ENCODE data around the gene PACS2.

DNA sequence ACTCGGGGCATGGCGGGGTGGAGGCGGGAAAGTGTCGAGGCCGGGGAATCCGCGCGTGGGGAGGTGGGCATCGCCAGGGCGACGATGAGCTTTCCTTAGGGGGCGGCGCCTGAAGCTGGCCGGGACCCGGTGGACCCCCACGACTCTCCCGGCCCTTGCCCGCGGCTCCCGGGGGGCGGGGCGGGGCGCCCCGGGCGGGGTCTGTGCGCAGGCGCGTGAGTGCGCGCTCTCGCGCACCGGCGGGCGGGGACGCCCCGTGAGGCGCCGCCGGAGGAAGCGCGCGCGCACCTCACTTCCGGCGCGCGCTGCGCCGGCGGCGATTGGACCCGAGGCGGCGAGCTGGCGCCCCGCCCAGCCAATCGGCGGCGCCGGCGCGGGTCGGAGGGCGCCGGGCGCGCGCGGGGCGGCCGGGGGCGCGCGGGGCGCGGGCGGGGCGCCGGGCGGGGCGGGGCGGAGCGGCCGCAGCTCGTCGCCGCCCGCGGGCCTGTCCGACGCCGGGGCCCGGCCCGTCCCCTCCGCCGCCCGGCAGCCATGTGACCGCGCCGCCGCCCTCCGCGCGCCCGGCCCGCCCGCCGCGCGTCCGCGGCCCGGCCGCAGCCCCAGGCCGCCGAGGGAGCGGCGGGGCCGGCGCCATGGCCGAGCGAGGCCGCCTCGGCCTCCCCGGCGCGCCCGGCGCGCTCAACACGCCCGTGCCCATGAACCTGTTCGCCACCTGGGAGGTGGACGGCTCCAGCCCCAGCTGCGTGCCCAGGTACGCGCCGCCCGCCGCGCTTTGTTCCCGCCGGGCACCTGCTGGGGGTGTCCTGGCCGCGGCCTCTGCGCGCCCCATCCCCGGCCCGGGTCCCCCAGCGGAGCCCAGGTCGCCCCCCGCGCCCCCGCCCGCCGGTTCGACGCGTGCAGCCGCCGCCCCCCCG is at the start of gene PACS2:
- TF ChIP-seq, protein P1, sequence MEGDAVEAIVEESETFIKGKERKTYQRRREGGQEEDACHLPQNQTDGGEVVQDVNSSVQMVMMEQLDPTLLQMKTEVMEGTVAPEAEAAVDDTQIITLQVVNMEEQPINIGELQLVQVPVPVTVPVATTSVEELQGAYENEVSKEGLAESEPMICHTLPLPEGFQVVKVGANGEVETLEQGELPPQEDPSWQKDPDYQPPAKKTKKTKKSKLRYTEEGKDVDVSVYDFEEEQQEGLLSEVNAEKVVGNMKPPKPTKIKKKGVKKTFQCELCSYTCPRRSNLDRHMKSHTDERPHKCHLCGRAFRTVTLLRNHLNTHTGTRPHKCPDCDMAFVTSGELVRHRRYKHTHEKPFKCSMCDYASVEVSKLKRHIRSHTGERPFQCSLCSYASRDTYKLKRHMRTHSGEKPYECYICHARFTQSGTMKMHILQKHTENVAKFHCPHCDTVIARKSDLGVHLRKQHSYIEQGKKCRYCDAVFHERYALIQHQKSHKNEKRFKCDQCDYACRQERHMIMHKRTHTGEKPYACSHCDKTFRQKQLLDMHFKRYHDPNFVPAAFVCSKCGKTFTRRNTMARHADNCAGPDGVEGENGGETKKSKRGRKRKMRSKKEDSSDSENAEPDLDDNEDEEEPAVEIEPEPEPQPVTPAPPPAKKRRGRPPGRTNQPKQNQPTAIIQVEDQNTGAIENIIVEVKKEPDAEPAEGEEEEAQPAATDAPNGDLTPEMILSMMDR (IDR thresholded peaks at IDR 0.05), result no peak
- TF ChIP-seq POLR2A (IDR thresholded peaks at IDR 0.05), result peak in 1 of 2 donors; percentile 39
- peak in 1 of 2 donors; percentile 40 for TF ChIP-seq EP300 (IDR thresholded peaks at IDR 0.05)
